ENCODE results near the gene DVL3. TPM values are rescaled to one million over a fixed set of nuclear protein-coding genes. Genes with fewer than 3 reads are reported as not detected.
A peak's percentile ranks its signal among the peaks of the same experiment; 100 is the strongest.

The DVL3 gene
- total RNA-seq, 4 donors from 2014 or later, result 56.8 to 117 (median 66.4) TPM

DNA sequence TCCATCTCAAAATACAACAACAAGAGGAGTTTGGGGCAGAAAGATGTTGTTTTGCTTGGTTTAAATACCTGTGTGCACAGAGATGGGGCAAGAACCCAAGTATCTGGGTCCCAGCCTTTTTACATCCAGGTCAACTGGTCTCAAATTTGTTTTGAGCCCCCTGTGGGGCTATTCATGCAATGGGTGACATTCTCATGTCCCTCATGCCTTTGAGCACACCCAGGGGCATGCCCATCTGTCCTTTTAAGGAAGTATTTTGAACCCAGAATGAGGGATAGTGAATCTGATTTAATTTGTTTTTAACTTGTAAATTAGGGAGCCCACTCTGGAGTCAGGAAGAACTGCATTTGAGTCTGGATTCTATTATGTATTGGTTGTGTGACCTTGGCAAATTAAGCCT lies 45.6 kb downstream of the DVL3 start:
- TF ChIP-seq EP300 (IDR thresholded peaks at IDR 0.05) (no peak), POLR2A (IDR thresholded peaks at IDR 0.05) (no peak), CTCF (IDR thresholded peaks at IDR 0.05) (no peak), POLR2AphosphoS5 (IDR thresholded peaks at IDR 0.05) (no peak)
- no peaks in the 10 kb centered on the region for H3K9me3 ChIP-seq
- H3K27ac ChIP-seq, result no peak overlapping the region
- H3K4me3 ChIP-seq, result no peak overlapping the region
- no peak for ATAC-seq
- peaks cover 5% of the 10 kb centered on the region for H3K27me3 ChIP-seq
- no peaks in the 10 kb centered on the region for H3K4me1 ChIP-seq
- peaks cover 0 to 11% of the 10 kb centered on the region in 2 donors for H3K36me3 ChIP-seq

GRCh38 chr3:184203526-184203925 lies 48.3 kb downstream of the DVL3 start:
- Histone ChIP-seq H3K27me3 (peaks cover 20% of the 10 kb centered on the region), H3K36me3 (no peaks in the 10 kb centered on the region), H3K27ac (no peak overlapping the region), H3K4me3 (no peak overlapping the region), H3K9me3 (no peaks in the 10 kb centered on the region), H3K4me1 (no peaks in the 10 kb centered on the region)
- no peak for TF ChIP-seq EP300 (IDR thresholded peaks at IDR 0.05)
- TF ChIP-seq POLR2A (IDR thresholded peaks at IDR 0.05), result no peak
- no peak for TF ChIP-seq POLR2AphosphoS5 (IDR thresholded peaks at IDR 0.05)
- no peak for TF ChIP-seq CTCF (IDR thresholded peaks at IDR 0.05)
- no peak for ATAC-seq
- 69 to 84% methylated on average over 5 to 8 of the region's 8 CpGs for WGBS, 2 donors (ENCODE audit: low coverage in 1 of 2)

DNA sequence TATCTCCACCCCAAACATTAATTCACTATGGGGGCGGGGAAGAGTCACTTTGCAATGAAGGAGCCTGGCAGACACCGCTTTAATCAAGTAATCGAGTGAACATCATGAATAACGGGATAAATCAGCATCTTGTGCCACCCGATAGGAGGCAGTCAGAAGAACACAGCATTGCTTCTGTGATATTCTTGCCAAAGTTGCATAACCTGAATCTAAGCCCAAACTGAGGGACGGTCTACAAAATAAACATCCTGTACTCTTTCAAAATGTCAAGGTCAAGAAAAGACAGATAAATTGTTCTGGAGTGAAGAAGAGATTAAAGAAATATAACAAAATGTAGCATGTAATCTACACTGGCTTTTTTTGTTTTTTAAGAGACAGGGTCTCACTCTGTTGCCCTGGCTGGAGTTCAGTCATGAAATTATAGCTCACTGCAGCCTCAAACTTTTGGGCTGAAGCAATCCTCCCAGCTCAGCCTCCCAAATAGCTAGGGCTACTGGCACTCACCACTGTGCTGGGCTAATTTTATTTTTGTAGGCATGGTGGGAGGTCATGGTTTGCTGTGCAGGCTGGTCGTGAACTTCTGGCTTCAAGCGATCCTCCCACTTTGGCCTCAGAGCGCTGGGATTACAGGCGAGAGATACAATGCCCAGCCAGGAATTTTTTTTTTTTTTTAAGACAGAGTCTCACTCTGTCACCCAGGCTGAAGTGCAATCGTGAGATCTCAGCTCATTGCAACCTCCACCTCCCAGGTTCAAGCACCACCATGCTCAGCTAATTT lies 54.2 kb downstream of the DVL3 start:
- no peaks in the 10 kb centered on the region for H3K36me3 ChIP-seq
- H3K9me3 ChIP-seq, result no peaks in the 10 kb centered on the region
- TF ChIP-seq POLR2AphosphoS5 (IDR thresholded peaks at IDR 0.05) (no peak), EP300 (IDR thresholded peaks at IDR 0.05) (no peak)
- H3K4me3 ChIP-seq, result no peak overlapping the region
- H3K27ac ChIP-seq, result peak overlapping the region in 1 of 4 donors; percentile 45
- peak; percentile 62 for ATAC-seq
- 34 to 49% methylated on average over 11 of the region's 11 CpGs for WGBS, 2 donors (ENCODE audit: low coverage in 1 of 2)
- peaks cover 0 to 11% (median 0%) of the 10 kb centered on the region in 3 donors for H3K4me1 ChIP-seq
- peaks cover 20% of the 10 kb centered on the region for H3K27me3 ChIP-seq

DNA sequence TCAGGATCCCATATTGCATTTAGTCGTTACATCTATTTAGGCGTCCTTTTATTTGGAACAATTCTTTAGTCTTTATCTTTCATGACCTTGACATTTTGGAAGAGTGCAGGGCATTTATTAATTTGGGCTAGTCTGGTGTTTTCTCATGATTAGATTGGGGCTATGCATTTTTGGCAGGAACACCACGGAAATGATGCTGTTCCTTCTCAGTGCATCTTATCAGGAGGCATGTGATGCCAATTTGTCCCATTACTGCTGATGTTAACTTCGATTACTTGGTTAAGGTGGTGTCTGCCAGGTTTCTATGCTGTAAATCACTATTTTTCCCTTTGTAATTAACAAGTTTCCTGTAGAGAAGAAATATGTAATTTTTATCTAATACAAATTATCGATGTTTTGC lies 56.1 kb downstream of the DVL3 start:
- H3K27me3 ChIP-seq, result peaks cover 12% of the 10 kb centered on the region
- WGBS, 2 donors (ENCODE audit: low coverage in 1 of 2), result 71 to 80% methylated on average over 5 of the region's 5 CpGs
- no peak for TF ChIP-seq POLR2AphosphoS5 (IDR thresholded peaks at IDR 0.05)
- no peak for TF ChIP-seq EP300 (IDR thresholded peaks at IDR 0.05)
- H3K36me3 ChIP-seq, result no peaks in the 10 kb centered on the region
- no peak for ATAC-seq
- no peak overlapping the region for H3K27ac ChIP-seq
- no peak overlapping the region for H3K4me3 ChIP-seq
- peaks cover 0 to 11% (median 0%) of the 10 kb centered on the region in 3 donors for H3K4me1 ChIP-seq
- no peaks in the 10 kb centered on the region for H3K9me3 ChIP-seq

GRCh38 chr3:184211718-184212117 lies 56.5 kb downstream of the DVL3 start:
- Histone ChIP-seq H3K27ac (no peak overlapping the region), H3K27me3 (peaks cover 7% of the 10 kb centered on the region), H3K4me1 (peaks cover 0 to 11% (median 0%) of the 10 kb centered on the region in 3 donors), H3K36me3 (no peaks in the 10 kb centered on the region), H3K9me3 (no peaks in the 10 kb centered on the region), H3K4me3 (no peak overlapping the region)
- ATAC-seq, result no peak
- TF ChIP-seq POLR2A (IDR thresholded peaks at IDR 0.05) (no peak), CTCF (IDR thresholded peaks at IDR 0.05) (no peak), POLR2AphosphoS5 (IDR thresholded peaks at IDR 0.05) (no peak), EP300 (IDR thresholded peaks at IDR 0.05) (no peak)
- 67 to 77% methylated on average over 4 to 5 of the region's 5 CpGs for WGBS, 2 donors (ENCODE audit: low coverage in 1 of 2)

DNA sequence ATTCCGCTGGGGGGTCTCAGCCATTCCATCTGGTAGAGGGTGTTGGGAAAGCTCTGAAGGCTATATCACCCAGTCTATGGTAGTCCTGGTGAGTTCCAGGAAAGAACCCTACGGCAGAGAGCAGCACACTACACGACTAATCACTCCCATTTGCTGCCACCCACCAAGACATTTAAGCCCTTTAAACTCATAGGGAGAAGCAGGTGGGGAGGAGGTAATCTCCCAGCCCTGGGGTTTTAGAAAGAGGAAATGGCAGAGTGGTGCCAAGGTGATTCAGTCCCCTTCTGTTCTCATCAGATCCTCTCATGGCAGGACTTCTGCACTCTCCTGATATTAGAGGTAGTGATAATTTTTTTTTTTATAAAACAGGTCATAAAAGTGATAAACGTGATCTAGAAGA lies 63.6 kb downstream of the DVL3 start:
- Histone ChIP-seq H3K4me3 (no peak overlapping the region), H3K9me3 (no peaks in the 10 kb centered on the region), H3K27ac (no peak overlapping the region), H3K27me3 (peaks cover 34% of the 10 kb centered on the region), H3K36me3 (no peaks in the 10 kb centered on the region), H3K4me1 (no peaks in the 10 kb centered on the region)
- ATAC-seq, result no peak
- 53 to 54% methylated on average over 1 of the region's 4 CpGs for WGBS, 2 donors (ENCODE audit: low coverage in 1 of 2)
- TF ChIP-seq CTCF (IDR thresholded peaks at IDR 0.05) (no peak), POLR2A (IDR thresholded peaks at IDR 0.05) (no peak), EP300 (IDR thresholded peaks at IDR 0.05) (no peak), POLR2AphosphoS5 (IDR thresholded peaks at IDR 0.05) (no peak)

Data from gastroesophageal sphincter (tissue), 4 donors.